T-helper 2 cell (primary cell): ENCODE measurements around the gene HERPUD1.
"Not testable (repeated sequence)": the region's sequence is repeated elsewhere in the genome, so short reads cannot be mapped to it uniquely, and the experiment has no call there.

ENCODE experiments used
- DNase-seq, 5 experiments: peaks; one replicate each; pipeline versions ENCODE4 v3.0.0 to v3.0.0-alpha.2; 2012 to 2022

HERPUD1 gene

DNA sequence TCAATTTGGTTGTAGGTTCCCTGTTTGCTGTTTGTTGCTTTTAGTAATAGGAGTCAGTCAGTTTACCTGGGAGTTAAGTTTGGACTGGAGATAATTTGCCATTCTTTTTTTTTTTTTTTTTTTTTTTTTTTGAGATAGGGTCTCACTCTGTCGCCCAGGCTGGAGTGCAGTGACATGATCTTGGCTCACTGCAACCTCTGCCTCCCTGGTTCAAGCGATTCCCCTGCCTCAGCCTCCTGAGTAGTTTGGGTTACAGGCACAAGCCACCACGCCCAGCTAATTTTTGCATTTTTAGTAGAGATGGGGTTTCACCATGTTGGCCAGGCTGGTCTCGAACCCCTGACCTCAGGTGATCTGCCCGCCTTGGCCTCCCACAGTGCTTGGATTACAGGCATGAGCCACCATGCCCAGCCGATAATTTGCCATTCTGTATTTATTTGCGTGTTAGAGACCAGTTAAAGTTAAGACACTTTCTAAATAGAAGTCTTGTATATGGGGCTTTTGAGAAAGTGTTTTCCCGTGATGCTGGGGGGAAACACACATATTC is 2.7 kb downstream of the HERPUD1 start:
- DNase-seq: not testable (repeated sequence)

DNA sequence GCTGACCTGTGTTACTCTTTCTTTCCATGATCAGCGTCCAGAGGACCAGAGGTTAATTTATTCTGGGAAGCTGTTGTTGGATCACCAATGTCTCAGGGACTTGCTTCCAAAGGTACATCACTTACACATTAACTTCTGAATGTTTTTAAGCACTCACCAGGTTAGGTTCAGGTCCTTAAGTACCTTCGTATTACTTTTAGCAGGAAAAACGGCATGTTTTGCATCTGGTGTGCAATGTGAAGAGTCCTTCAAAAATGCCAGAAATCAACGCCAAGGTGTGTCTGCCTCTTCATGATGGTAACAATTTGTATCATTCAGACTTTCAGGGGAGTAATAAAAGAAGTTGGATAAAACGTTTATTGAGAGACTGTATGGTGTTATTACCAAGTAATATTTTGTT is 3.3 kb downstream of the HERPUD1 start:
- DNase-seq: no peak

DNA sequence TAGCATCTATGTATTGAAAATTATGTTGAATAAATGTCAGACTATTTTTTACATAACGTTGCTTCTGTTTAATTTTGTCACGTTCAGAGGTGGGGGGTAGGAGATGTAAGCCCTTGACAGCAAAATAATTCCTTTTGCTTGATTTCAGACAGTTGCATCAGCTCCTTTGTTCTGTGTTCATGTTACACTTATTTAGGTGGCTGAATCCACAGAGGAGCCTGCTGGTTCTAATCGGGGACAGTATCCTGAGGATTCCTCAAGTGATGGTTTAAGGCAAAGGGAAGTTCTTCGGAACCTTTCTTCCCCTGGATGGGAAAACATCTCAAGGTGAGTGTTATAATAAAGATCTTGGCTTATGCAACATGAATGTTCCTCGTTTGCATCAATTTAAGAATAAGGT is 4.5 kb downstream of the HERPUD1 start:
- no peak for DNase-seq

DNA sequence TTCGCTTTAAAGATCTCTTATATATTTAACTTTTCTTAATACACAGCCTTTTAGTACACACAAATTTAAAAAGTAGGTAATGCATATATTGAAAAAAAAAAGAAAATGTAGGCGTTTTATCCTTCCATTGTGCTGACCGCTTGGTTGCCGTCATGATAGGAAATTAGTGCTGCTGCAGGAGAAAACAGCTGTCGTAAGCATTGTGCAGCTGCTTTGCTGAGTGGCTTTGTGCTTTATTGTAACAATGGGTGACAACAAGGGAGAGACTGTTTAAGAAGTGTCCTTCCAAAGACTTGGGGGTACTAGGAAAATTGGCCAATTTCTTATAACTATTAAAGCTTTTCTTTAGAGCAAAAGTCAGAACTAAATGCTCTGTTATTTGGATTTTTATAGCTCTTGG is 5.0 kb downstream of the HERPUD1 start:
- DNase-seq: peak in 1 of 5 experiments; percentile 30

DNA sequence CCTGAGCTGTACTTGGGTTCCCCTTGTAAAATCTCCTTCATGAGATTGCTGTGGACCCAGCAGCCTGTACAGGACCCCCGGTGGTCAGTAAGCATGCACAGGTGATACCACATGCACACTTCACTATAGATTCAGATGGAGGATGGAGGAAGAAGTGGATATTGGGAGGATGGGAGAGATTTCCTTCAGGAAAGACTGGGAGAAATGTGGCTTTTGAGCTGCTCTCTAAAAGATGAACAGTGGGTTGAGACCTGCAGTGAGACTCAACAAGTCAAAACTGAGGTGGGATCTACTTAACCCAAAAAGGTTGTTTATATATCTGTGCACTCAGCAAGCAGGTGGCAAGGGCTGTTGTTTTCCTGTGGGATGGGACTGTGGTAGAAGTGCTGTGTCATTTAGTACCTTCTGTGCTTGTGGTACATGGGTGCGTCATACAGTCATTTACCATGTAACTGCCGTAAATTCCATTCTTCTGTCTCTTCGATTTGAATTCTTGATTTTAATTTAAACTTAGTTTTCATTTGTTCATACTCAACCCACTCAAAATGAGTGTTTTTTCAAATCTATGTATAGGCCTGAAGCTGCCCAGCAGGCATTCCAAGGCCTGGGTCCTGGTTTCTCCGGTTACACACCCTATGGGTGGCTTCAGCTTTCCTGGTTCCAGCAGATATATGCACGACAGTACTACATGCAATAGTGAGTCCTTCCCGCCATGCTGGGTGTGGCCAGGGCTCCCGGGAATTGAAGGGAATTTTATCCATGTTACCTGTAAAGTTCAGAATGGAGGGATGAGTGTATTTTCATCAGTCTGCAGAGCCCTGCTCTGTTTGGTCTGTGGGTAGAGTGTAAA is 6.9 kb downstream of the HERPUD1 start:
- peak in 4 of 5 experiments; percentile 20 to 97 (median 41) for DNase-seq

DNA sequence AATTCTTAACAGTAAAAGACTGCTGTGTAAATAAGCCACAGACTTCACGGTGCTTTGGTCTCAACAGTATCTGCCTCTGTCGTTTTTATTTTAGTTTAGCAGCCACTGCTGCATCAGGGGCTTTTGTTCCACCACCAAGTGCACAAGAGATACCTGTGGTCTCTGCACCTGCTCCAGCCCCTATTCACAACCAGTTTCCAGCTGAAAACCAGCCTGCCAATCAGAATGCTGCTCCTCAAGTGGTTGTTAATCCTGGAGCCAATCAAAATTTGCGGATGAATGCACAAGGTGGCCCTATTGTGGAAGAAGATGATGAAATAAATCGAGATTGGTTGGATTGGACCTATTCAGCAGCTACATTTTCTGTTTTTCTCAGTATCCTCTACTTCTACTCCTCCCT is 7.9 kb downstream of the HERPUD1 start:
- DNase-seq: peak in 1 of 5 experiments; percentile 75

DNA sequence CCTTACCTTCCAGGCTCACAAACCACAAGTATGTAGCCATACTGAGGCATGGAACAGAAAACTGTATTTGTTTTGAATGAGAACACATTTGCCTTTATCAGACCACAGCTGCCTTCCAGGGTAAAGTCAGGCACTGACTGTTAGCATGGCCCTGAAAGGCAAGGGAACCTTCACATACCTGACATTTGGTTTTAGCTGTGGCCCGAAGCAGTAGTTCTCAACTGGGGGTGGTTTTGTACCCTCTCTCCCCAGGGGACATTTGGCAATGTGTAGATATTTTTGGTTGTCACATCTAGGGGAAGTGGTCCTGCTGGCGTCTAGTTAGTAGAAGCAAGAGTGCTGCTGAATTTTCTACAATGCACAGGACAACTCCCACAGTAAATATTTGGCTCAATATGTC is 9.2 kb downstream of the HERPUD1 start:
- DNase-seq: peak in 1 of 5 experiments; percentile 57

DNA sequence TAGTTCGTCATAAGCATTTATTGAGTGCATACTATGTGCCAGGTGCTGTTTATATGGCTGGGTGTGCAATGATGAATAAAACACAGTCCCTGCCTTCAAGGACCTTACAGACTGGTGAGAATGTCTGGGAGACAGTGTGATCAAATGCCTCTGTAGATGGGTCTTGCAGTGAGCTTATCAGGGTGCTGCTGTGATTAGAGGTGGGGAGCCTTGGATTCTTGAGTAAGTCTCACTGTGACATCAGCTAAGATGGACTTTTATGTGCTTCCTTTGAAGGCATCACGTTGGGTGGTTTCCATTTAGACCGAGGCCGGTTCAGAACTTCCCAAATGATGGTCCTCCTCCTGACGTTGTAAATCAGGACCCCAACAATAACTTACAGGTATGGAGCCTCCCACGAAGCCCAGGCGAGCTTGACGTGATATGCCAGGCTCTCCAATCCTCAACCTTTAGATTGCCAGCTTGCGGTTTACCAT is 10.0 kb downstream of the HERPUD1 start:
- no peak for DNase-seq

DNA sequence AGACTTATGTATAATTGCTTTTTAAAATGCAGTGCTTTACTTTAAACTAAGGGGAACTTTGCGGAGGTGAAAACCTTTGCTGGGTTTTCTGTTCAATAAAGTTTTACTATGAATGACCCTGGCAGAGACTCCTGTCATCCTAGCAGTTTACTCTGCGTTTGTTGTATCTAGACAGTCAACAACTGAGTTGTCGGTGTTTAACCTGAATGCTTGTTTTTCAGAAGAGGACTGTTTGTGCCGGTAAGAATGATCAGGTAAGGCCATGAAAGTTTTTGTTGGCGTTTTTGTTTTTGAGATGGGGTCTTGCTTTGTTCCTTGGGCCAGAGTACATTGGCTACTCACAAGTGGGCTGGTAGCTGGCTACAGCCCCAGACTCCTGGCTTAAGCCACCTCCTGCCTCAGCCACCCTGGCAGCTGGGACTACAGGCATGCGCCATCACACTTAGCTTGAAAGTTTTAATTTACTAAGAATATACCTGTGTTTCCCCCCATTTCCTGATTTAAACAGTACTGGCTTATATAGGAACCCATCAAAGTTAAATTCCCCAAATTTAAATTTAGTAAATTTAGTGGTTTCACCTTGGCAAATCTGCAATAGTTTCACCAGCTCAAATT is 11.9 kb downstream of the HERPUD1 start:
- no peak for DNase-seq

DNA sequence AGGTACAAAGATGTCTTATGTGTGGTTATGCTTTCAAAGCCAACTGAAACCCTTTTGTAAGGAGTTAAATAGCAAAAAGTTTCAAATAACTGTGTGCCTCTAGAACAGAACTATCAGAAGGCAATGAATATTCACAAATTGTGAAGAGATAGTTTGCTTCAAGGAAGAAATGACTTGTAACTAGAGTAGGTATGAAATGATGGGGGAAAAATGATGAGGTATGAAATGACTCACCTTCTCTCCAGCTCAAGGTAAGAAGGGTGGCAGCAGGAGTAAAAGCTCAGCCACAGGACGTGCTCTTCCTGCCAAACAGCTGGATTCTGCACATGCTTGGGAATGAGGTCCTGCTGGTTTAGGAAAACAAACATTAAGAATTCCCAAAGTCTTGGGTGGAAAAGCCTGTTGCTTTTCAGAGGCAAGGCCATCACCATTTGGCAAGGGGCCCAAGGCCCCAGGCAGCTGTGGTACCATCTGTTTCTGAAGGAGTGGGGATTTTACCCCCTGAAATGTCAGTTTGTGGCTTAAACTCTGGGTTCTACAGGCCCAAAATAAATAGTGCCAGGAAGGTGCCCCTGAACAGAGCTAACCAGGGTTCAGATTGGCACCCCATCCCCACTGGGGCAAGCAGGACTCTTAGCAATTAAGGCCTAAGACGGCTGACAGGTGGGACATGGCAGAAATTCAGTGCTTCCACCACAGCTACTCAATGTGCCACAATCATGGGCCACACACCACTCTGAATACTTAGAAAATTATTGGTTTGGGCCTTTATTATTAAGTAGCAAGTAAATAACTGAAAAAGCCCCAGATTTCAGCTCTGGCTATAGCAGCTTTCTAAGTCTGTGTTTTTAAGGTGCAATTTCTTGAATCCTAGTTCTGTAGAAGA is 13.3 kb downstream of the HERPUD1 start:
- peak in 1 of 5 experiments; percentile 87 for DNase-seq

DNA sequence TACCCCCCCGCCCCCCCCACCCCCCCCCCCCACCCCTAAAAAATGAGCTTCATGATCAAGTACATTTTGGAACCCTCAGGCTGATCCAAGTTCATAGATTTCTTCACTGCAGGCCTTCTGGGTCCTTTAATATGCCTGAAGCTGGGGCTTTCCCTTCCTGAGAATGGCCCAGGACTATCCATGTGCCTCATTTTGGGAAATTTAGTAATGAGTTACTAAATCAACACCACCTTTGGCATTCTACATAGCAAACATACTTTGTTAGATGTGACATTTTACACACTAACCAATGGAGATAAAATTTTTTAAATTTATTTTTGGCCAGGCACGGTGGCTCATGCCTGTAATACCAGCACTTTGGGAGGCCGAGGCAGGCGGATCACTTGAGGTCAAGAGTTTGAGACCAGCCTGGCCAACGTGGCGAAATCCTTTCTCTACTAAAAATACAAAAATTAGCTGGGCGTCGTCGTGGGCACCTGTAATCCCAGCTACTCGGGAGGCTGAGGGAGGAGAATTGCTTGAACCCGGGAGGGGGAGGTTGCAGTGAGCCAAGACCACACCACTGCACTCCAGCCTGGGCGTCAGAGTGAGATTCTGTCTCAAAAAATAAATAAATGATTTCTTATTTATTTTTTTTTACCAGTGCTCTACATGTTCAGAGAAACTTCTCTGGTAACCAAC is 14.0 kb downstream of the HERPUD1 start:
- no peak for DNase-seq

DNA sequence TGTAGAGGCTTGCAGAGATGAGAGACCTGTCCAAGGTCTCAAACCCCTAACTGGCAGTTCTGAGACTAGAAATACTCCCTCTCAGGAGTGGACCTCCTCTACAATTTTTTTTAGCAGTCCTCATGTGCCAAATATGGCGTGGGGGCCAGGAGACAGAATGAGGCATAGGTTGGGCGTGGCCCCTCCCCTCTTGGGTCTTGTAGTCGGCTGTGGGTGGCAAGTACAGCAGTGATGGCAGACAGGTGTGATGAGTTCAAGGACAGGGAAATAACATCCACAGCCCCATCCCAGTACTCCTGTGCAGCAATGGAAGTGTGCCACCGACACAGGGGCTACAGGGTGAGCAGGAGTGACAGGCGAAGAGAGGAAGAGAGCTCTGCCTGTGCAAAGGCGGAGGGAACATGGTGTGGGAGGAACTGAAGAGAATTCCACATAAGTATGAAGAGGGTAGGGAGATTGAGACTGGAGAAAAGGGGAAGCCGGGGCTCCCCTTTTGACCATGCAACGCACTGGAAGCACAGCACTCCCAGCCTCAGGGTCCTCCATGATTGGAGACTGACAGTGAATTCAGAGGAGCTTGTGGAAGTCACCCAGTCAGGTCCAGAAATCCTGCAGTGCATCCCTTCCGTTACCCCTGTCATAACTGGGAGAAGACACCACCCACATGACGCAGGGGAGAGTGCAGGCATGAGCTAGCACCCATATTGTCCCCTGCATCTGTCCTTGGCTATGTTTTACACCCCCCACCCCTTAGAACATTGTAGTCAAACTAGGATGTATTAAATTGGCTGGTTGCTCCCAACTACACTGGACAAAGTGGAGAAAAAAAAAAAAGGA is 15.0 kb downstream of the HERPUD1 start:
- peak in 1 of 5 experiments; percentile 44 for DNase-seq

DNA sequence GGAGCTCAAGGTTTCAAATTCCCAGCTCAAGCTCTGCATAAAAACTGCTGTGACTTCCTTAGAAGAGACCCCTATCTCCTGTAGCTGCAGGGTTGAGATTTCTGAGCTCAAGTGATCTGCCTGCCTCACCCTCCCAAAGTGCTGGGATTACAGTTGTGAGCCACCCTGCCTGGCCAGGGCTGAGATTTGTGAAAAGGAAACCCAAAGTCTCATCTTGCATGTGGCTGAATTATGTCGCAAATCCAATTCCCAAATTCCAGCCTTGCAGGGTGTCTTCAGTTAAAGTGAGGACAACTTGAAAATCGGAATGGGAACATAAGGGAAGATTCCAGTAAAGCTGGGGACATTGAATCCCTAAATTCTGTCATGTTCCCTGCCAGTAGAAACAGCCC is 15.7 kb downstream of the HERPUD1 start:
- no peak for DNase-seq

DNA sequence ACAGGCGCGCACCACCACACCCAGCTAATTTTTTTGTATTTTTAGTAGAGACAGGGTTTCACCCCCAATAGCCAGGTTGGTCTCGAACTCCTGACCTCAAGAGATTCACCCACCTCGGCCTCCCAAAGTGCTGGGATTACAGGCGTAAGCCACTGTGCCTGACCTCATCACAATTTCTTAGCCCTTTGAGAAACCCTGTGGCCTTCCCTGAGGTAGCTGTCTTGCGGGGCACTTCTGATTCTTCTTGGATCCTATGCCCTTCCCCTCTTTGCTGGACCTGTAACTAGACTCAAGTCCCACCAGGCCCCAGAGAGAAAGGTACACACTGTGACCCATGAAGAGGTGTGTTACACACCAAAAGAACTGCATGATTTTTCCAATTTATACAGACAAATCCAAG is 16.3 kb downstream of the HERPUD1 start:
- no peak for DNase-seq

DNA sequence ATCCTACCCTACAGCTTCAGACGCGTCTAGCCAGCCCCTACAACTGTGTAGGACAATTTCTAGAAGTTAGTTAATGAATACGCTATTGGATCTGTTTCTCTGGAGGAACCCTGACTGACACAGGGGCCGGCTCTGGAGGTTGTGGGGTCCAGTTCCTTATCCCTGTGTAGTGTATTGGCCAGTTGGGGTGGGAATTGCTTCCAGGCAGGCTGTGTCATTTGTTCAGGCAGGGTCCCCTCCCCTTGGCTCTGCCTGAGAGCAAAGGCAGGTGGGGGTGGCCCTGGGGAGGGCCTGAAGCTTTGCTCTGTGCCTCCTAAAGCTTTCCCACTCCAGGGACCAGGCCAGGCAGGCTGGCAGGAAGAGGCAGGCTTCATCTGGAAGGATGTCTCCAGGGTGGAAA is 18.1 kb downstream of the HERPUD1 start:
- DNase-seq: no peak

DNA sequence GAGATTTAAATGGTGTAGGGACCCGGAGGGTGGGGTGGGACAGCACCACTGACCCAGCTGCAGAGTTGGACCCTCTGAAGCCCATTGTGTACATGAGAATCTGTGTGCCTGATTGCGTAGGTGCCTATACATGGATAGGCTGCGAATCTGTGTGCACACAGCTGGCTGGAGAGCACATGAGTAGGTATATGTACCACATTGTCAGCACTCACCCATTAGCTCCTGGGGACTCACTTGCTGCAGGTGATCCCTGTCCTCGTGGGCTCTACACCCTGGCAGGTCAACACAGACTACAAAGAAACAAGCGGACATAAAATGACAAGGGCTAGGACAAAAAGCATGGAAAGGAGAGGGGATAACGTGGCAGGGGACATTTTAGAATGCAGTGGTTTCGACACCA is 18.5 kb downstream of the HERPUD1 start:
- no peak for DNase-seq

DNA sequence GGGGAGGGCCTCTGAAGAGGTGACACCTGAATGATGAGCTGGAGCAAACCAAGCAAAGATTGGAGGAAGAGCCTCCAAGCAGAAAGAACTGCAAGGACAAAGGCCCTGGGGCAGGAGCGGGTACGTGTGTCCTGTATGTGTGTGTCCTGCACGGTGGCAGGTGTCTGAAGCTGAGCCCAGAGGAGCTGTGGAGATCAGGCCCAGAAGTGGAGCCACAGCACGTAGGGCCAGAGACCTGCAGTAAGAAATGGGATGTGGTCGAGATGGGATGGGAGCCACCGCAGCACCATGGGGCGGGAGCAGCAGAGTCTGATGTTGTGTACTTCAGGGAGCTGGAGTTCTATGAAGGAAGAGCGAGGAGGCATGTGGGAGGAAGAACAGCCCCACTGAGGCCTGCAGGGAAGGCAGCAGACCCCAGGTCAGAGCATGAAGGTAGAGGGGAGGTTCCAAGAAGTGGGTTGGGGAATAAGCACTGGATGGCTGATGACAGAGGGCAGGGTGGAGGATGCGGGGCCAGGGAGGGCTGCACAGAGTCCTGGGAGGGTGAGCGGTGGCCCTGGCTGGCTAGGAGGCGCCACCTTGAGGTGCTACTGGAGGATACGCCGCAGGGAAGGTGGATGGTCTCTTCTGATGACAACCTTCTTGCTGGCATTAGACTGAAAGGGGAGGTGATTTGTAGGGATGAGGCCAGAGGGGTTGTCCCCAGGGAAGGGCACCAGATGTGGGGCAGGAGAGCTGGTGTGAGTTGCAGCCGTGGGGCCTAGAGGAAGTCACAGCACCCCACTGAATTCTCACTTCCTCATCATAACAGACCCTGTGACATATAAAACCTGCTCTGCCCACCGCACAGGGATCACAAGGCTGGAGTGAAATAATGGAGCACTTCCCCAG is 19.2 kb downstream of the HERPUD1 start:
- peak in 4 of 5 experiments; percentile 23 to 84 (median 32) for DNase-seq

DNA sequence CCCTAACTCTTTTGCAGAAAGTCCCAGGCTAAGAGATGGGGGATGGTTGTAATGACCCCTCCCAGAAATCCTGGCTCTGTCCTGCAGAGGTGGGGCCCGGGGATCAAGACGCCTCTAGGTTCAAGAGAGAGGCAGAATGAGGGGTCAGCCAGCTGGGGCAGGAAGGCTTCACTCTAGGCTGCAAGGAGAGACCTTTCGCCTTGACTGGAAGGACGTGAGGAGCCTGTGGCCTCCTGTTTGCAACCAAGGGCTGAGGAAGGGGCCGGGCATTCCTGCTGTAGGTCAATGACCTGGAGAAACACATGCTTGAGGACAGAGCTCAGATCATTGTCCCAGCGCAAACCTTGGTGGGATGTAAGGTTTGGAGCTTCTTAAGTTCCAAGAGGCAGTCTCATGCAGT is 21.1 kb downstream of the HERPUD1 start:
- no peak for DNase-seq

DNA sequence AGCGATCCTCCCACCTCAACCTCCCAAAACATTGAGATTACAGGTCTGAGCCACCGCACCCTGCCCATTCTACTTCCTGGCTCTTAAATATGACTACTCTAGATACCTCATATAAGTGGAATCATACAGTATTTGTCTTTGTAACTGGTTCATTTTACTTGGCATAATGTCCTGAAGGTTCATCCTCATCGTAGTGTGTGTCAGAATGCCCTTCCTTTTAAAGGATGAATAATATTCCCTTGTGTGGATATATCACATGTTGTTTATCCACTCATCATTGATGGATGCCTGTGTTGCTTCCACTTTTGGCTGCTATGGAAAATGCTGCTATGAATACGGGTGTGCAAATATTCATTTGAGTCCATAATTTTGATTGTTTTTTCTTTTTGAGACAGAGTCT is 24.1 kb downstream of the HERPUD1 start:
- no peak for DNase-seq

DNA sequence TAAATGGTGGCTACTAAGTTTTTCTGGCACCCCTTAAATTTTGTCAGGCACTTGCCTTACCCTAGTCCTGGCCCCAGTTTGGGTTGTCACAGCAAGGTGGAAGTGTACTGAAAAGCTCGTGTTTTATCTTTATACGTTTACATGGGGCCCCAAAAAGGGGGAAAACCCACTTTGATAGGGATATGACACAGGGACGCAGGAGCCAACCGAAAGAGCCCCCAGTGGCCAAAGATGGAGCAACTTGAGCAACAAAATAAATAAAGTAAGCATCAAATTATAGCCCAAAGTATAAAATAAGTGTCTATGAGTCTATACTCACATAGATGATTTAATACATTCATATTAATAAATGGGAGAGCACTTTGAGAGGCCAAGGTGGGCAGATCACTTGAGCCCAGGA is 24.8 kb downstream of the HERPUD1 start:
- DNase-seq: peak in 1 of 5 experiments; percentile 19
